MM.1S (cell line): Measurements from ENCODE around the gene EP400.

Experiments used
- EZH2 ChIP-seq: fragments of 300-600 bp; sonication (generic); optimal IDR thresholded peaks from 2 replicates; pipeline ENCODE3; 2017; ENCODE audit warnings: low read depth, mild to moderate bottlenecking, antibody characterized with exemption, low read length, mixed read lengths
- TF ChIP-seq, protein P1 (sequence below): fragments of 300-600 bp; sonication (generic); IDR thresholded peaks from 2 replicates; pipeline ENCODE4 v1.5.1; 2016; ENCODE audit warnings: antibody characterized with exemption, low read length, mixed read lengths

DNA sequence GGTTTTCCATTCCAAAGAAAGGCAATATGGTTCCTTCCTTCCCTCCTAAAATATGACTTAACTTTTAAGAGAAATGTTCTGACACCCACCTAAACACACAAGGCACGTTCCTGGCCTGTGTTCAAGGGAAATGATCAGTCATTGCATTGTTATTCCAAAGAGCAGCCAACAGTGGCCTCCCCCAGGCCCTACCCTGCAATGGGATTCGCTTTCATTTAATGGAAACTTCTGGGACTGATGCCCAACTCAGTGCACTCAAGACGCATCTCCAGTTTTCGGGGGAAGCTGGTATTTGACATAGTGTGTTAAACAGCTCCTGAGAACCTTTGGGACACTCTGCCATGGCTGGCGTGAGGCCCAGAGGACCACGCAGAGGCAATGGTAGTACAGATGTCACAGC lies 128.4 kb downstream of the EP400 start:
- TF ChIP-seq, protein P1, sequence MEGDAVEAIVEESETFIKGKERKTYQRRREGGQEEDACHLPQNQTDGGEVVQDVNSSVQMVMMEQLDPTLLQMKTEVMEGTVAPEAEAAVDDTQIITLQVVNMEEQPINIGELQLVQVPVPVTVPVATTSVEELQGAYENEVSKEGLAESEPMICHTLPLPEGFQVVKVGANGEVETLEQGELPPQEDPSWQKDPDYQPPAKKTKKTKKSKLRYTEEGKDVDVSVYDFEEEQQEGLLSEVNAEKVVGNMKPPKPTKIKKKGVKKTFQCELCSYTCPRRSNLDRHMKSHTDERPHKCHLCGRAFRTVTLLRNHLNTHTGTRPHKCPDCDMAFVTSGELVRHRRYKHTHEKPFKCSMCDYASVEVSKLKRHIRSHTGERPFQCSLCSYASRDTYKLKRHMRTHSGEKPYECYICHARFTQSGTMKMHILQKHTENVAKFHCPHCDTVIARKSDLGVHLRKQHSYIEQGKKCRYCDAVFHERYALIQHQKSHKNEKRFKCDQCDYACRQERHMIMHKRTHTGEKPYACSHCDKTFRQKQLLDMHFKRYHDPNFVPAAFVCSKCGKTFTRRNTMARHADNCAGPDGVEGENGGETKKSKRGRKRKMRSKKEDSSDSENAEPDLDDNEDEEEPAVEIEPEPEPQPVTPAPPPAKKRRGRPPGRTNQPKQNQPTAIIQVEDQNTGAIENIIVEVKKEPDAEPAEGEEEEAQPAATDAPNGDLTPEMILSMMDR = no peak
- TF ChIP-seq EZH2 = no peak
